ENCODE measurements around the gene MBNL1.

The MBNL1 gene

DNA sequence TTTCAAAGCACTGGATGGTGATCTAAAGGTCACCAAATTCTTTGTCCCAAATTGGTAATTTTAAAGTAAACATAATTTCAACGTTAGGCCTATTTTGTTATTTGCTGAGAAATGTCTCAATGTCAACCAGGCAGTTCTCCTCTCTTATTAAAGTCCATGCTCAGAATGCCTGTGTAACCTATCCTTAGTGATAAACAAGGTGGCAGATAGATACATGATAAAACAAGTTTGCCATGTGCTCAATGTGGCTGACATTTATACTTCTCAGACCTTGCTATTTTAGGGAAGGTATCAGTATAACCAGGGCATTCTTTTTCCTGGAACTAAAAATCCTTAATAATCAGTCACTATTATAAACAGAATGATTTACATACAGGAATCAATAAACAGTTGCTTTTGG, 8.5 kb downstream of the MBNL1 start:
- DNase-seq = no peak

DNA sequence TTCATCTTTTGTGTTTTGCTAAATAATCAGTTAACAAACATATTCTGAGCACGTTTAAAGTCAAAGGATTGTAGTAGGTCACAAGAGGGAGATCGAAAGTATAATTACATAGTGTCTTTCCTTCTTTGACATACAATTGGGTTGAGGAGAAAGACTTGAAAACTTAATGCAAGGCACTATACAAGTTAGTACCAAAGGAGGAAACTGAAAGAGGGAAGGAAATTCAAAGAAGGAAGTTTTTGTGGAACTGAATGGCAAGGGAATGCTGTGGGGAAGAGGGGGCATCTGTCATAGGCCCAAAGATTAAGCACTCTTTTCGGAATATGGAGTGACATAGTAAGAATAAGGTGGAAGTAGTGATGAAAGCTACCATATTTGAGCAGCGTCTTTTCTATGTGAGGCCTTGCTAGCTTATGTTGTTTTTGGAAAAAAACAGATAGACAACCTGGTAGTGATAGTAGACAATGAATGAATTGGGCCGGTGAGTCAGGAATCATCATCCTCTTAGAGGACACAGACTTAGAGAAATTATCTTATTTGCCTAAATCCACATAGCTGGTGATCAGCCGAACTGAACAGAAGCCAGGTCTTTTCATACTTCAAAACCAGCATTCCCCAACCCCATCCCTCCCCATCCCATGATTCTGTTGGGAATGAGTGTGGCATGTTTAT, 10.2 kb downstream of the MBNL1 start:
- DNase-seq = no peak

DNA sequence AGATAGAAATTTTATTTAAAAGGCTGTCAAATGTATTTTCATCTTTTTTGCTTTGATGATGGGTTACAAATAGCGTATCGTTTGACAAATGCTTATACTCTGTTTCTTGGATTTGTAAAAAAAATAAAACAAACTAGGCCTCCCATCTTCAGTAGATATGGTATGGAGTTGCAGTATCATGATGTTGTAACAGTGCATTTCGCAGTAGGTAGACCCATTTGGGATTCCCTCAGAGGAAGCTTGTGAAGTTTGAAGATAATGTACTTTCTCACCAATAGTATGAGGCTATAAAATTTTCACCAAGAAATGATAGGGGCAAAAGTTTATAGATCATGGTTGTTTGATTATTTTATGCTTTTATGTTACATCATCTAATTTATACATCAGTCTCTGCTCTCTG, 10.8 kb downstream of the MBNL1 start:
- DNase-seq = no peak

DNA sequence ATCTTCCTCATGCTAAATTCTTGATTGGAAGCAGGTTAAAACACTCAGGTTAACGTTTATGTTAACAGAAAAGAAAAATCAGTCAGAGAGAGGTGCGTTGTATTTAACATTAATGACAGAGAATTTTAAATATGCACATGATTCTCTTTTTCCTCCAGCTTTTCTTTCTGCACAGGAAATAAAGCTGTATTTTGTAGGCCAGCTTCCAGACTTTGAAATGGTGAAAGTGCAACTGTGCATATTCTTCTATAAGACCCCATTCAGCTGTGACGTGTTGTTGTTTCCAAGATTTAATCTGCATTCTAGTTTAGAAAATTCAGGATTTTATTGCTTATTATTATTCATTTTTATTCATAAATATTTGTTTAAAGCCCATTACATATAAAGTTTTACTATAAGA, 11.8 kb downstream of the MBNL1 start:
- no peak for DNase-seq

DNA sequence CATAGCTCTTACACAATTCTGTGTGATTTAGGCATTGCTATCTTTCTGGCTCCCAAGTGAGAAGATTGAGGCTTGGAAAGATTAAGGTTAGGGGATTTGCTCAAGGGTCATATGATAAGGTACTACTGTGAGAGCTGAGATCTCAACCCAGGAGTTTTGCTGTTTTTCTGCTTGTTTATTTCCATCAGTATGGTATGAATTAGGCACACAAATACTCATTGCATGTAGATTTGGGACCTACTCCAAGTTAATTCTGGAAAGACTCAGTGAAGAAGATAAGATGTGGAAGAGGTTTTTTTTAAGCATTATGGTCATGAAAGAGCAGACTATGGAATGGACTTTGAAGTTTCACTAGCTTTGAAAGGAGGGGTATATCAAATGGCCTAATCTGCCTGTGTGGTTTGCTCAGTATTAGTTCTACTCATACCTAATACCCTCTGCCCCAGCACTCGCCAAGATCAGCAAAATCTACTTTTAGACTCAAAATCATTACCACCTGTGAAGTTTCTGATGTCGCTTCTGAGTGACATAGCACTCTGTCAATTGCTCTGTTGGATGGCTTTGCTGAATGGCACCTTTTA, 12.5 kb downstream of the MBNL1 start:
- DNase-seq = no peak

DNA sequence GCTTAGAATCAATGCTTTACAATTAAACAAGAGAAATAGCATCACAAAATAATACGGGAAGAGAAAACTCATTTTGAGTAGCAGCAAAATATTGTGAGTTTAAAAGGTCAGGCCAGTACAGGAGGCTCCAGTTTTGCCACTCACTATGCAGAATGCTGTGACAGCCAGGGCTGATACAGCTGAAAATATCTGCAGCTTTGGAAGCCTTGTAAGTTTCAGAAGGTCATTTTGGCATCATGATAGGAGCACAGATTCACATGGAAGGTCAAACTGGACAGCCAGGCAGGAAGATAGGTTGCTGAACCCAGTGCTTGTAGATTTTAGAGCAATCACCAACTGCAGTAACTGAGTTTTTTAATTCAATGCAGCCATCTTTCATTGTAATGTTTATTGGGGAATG, 14.1 kb downstream of the MBNL1 start:
- DNase-seq = no peak

DNA sequence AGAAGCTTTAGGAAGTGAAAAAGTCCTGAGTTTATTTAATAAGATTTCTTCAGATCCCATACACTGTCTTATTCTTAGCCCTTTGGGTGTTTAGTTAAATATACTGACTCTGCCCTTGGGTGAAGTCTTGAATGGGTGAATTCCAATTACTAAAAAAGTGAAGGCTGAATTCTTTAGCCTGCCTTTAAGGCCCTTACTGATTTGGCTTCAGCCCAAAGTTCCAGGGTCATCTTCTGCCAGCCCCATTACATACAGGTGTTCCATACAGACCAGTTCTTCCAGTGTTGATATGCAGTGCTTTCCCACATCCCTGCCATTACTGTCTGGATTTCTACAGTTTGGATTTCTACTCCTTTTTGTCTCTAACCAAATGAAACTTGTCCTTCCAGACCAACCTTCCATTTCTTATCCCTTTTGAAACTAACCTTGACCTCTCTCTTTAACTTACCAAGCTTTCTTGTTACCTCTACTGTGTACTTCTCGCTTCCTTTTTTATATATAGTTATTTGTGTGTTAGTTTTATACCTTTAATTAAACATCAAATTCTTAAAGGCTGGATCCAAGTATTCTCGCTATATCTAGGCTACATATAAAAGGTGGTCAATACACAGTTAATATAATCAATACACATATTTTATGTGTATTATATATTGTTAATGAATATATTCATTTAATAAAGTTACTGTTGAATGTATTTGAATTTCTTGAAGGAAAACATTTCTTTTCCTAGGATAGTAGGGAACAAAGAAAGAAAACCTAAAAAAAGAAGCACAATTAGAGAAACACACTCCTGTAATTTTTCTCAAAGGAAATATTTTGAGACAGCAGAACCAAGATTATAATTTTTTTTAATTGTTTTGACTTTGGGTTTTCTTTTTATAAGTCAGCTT, 15.0 kb downstream of the MBNL1 start:
- no peak for DNase-seq

DNA sequence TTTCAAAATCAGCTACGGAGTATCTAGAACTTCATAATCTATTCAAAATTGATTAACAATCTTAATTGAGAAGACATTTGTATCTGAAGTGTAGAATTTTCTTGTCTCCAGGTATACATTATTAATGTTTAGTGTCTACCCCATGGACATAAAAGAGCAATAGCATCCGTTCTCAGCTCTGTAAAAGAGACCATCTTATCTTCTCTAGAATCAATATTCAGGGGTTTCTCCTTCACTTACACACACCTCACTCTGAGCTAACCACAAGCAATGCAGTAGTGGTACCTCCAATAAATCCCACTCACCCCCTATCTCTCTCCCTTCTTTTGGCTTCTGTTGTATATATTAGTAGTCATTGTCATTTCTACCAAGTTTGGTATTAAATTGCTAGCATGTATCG, 16.2 kb downstream of the MBNL1 start:
- no peak for DNase-seq

DNA sequence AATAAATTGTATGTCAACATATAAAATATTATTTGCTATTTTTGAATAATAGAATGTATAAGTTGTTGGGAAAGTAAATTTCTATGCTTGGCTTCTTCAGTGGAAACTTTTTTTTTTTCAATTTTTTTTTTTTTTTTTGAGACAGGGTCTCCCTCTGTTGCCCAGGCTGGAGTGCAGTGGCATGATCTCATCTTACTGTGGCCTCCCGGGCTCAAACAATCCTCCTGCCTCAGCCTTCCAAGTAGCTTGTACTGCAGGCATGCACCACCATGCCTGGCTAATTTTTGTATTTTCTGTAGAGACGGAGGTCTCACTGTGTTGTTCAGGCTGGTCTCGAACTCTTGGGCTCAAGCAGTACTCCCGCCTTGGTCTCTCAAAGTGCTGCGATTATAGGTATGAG, 16.8 kb downstream of the MBNL1 start:
- no peak for DNase-seq

DNA sequence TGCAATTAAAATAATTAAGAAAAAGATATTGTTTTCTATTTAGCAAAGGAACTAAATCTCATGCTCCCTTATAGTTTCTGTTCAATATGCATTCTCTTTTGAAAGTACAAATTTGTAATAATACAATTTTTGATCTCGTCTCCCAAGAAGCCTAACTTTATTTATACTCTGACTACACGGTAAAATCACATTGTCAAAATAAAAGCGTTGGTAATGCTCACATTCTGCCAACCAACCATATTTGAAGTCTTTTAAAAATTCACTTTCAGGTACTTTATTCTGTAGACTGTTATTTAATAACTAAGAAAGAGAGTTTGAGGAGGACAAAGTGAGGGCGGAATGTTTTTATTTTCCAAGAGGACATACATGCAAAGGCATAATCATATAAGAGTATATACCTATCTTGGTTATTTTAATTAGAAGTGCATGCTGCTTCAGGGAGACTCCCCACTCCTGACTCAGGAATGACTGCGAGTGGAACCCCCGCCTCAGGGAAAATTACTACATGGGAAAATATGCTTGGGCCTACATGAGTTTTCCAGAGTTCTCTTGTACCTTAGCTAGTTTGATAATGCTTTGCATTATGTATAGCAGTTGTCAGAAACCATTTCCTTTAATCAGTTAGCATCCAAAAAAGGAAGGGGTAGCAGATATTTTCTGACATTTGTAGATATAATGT, 19.3 kb downstream of the MBNL1 start:
- no peak for DNase-seq

DNA sequence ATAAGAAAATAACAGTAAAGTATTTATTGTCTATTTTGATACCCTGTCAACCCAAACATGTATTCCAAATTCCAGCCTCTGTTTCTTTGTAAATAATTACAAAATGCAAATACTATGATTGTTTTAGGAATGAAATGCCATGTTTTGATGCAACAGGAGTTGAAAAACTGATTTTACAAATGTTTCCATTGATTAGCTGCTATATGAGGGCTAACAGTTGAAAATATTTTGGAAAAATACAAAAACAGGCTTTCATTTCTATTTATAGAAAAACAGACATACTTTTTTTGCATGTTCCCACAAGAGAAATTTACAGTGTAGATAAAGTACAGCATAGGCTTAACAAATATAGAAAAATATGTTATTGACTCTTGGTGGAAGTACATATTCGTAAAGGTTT, 20.0 kb downstream of the MBNL1 start:
- no peak for DNase-seq

DNA sequence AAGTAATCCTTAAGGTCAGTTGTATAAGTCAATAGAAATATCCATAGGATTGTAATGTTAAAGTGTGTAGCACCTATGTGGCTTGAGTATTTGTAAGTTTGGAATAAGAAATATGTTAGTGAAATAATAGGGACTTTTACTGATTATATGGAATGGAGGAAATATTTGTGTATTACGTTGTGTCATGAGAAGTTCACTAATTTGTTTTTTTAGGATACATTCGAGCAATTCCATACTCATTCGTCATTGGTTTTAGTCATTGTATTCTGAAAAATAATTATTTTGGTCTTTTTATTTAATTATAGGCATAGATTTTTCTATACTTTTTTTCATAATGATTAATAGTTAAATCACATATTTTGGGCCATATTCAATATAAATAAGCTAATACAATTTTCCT, 21.0 kb downstream of the MBNL1 start:
- DNase-seq = no peak

DNA sequence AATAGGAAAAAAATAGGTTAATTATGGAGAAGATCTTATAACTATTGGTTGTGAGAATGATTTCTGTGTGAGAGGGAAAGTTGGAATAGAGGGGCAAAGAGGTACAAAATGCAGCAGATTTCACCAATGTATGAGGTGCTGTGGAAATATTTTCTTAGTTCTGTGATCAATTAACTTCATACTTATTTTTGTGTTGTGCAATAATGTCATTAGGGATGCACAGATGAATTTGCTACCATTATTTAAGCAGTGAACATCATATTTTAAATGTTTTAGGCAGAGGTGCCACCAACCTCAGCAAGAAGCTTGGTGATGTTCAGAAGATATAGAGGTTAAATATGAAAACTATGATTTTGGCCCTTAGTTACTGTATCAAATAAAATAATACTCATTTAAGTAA, 21.6 kb downstream of the MBNL1 start:
- no peak for DNase-seq

DNA sequence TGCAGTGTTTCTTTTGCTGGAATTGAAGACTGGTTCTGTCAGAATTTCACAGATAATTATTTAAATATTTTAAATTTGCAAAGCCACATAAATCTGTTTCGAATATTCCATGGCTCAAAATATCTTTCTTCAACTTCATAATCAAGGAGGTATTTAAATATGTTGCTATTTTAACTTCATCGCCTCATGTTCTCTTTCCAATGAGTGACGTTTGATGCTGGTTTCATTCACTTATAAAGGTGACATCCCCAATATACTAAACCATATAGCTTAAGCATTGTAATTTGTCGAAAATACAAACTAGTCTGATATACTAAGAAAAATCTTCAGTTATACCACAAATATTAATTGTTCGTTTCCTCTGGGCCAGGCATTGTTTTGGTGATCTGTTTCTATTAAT, 22.5 kb downstream of the MBNL1 start:
- no peak for DNase-seq

DNA sequence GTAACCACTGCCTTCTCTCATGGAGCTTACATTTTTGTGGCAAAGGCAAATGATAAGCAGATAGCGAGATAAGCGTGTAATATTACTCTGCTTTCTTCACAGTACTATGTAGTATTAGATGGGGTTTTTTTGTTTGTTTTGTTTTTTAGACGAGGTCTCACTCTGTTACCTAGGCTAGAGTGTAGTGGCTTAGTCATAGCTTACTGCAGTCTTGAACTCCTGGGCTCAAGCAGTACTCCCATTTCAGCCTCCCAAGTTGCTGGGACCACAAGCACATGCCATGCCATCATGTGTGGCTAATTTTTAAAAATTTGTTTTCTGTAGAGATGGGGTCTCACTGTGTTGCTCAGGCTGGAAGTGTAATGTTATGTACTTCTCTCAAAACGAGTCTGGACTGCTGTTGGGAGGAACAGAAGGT, 22.9 kb downstream of the MBNL1 start:
- DNase-seq = no peak

DNA sequence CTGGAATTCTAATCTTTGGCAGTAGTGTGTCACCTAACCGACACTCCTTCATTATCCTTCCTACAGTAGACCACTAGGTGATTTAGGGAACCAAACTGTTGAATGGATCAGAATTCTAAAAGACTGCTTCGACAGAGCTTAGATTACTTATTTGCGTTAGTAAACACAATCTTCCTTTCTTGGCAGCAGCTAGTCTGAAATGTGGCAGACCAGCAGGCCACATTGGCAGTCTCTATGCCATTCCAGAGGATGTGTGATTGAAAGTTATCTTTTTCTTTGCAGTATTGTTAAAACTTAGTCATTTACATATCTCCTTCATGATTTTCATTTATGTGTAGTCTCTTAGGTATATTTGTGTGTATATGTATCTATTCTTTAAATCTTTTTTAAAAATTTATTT, 23.6 kb downstream of the MBNL1 start:
- DNase-seq = no peak

DNA sequence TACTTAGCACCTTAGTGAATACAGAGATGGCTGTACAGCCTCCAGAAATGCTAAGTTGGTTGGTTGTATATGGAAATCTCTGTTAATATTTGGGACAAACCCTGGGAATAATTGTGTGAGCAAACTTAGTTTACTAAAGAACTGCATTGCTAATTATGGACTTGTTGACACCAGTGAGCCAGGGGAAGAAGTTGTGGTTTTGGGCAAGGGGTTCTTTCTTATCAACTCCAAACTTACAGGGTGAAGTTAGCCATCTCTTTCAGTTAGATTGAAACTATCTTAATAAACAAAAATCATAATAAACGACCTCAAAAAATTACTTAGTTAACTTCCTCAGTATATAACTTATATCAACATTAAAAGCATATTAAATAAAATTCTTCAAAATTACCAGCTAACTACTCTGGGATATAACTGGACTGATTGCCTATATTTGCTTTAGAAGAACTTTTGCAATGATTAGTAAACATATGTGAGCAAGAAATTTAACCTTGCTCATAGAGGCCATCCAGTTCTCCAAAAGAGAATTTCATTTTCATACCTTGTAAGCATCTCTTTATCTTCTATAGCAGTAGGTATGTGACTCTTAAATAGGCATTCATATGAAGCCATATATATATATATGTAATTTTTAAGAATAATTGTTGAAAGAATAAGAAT, 24.7 kb downstream of the MBNL1 start:
- DNase-seq = peak; percentile 46

DNA sequence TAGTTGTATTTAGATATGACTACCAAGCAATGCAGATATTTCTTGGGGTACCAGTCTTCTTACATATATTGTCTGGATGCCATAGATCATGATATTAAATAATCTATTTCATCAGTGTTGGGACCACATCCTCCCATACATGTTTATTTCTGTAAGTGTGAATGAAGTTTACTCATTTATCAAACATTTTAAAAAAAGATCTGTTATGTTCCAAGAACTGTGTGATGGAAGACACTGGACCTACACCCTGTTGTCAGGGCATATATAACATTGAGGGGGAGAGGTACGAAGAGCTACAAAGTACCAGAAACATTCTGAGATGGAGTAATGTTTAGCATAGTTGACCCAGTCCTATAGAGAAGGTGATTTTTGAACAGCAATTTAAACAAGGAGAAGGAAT, 26.6 kb downstream of the MBNL1 start:
- DNase-seq = no peak

DNA sequence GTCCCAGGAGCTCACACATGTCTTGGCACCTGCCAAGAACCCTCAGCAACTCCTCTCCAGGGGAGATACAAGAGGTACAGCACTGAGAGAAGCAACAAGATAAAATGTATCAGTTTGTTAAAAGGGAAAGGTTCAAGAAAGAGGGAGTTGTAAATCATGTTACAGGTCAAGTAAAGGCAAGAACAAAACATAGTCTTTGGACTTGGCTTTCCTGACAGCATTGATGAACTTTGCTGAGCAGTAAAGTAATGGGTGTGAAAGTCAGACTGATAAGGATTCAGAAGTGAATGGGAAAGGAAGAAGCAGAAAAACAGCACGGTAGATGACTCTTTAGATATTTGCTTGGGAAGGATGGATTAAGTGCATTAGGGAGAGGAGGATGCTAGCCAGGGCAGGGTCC, 27.1 kb downstream of the MBNL1 start:
- DNase-seq = no peak

DNA sequence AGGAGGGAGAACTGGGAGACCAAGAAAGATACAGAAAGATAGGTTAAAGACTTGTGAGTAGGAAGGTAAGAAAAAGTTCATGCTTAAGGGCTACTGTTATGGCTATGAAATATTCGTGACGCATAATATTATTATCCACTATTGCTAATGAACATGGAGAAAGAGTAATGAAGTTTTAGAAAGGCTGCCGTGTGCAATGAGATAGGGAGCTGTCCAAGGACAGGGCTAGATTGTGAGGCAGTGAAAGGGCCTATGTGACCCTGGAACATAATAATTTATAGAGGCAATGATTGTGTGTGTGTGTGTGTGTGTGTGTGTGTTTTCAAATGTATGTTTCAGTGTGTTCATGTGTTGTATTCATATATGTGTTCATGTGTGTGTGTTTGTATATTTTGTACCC, 27.7 kb downstream of the MBNL1 start:
- DNase-seq = no peak

DNA sequence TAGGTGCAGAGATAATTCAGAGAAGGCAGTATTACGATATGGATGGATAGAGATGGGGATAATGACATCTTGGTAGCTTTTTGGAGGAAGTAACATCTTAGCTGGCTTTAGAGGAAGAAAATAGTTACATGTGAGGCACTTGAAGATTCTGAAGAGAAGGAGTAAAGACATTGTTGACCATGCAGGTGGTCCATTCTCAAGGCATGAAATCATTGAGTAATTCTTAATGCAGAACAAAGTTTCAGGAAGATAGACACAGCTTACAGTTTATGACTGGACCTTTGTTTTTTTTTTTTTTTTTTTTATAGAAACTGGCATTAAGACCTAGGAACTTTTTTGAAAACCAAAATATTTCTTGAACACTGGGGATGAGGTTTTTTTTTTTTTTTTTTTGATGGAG, 28.2 kb downstream of the MBNL1 start:
- DNase-seq = no peak

DNA sequence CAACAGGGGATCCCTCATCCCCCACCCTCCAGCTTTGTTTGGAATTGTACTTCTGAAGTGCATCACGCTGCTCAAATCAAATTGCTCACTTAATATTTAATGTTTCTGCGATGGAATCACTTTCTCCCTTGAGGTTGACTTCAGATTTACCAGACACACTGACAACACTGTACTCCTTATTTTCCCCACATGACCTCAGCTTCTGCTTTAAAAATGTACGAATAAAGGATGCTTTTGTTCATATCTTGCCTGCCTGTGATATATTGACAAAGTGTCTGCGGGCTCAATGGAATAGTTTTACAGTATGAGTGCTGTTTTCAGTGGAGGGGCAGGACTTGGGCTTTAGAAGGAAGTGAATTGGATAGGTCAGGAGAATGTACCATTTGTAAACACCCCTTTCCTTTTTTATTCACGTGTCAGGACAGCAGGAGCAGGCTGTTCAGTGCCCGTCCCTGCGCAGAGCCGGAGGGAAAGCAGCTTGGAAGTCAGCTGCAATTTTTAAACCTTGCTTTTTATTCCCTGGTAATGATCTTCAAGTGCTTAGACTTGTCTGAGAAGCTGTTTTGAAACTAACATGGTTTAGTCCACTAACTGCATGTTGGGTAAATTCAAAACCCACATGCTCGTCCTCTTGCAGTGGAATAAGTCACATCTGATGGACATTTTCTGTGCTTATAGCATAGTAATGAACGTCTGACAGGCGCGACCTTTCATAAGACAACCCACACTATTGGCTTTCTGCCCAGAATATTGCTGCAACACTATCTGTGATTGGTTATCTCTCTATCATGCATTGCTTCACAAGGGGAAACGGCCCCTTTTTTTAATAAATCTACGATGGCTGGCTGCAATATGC, 29.9 kb downstream of the MBNL1 start:
- peak; percentile 95 for DNase-seq

Measured in hematopoietic multipotent progenitor cell treated with erythropoietin and hydrocortisone succinate and interleukin-3 and kit ligand, for 8 days (in vitro differentiated cells).